Smooth muscle cell (in vitro differentiated cells): Measurements from ENCODE around the gene TBC1D5. TPM values are rescaled to one million over a fixed set of nuclear protein-coding genes. Genes with fewer than 3 reads are reported as not detected.
A peak's percentile ranks its signal among the peaks of the same experiment; 100 is the strongest.

Source experiments
- DNase-seq: peaks from one replicate; lab custom pipeline; 2025; ENCODE audit not compliant: unreplicated experiment; lab: John Stamatoyannopoulos, UW
- H2AFZ ChIP-seq: fragments of 200-600 bp; sonication (generic); 2 replicates; pipeline ENCODE4 v1.6.0; 2016; ENCODE audit warnings: antibody characterized with exemption, low read depth, mild to moderate bottlenecking
- H3F3A ChIP-seq: fragments of 200-600 bp; sonication (generic); 2 replicates; pipeline ENCODE4 v1.6.0; 2017; ENCODE audit warnings: antibody characterized with exemption, low read depth
- H3K27ac ChIP-seq: fragments of 200-600 bp; sonication (generic); 2 replicates; pipeline ENCODE4 v1.5.1; 2016; ENCODE audit warnings: low read depth, mild to moderate bottlenecking
- H3K27me3 ChIP-seq: fragments of 200-600 bp; sonication (generic); 2 replicates; pipeline ENCODE4 v1.6.1; 2016; ENCODE audit warnings: low read depth, mild to moderate bottlenecking
- H3K36me3 ChIP-seq: fragments of 200-600 bp; sonication (generic); 2 replicates; pipeline ENCODE4 v1.5.1; 2016; ENCODE audit warnings: low read depth
- H3K4me1 ChIP-seq: fragments of 200-600 bp; sonication (generic); 2 replicates; pipeline ENCODE4 v1.5.1; 2016; ENCODE audit warnings: low read depth
- H3K4me2 ChIP-seq: fragments of 200-600 bp; sonication (generic); 2 replicates; pipeline ENCODE4 v1.6.0; 2016; ENCODE audit warnings: mild to moderate bottlenecking
- H3K4me3 ChIP-seq: fragments of 200-600 bp; sonication (generic); 2 replicates; pipeline ENCODE4 v1.5.1; 2016; ENCODE audit warnings: mild to moderate bottlenecking
- H3K79me2 ChIP-seq: fragments of 200-600 bp; sonication (generic); 2 replicates; pipeline ENCODE4 v1.6.0; 2016; ENCODE audit warnings: low read depth, mild to moderate bottlenecking
- H3K9ac ChIP-seq: fragments of 200-600 bp; sonication (generic); 2 replicates; pipeline ENCODE4 v1.6.0; 2016; ENCODE audit warnings: low read depth
- H3K9me3 ChIP-seq: fragments of 200-600 bp; sonication (generic); replicated peaks from 2 replicates; pipeline ENCODE4 v1.5.1; 2016; ENCODE audit warnings: low read depth
- H4K20me1 ChIP-seq: fragments of 200-600 bp; sonication (generic); 2 replicates; pipeline ENCODE4 v1.6.0; 2016; ENCODE audit warnings: low read depth
- WGBS: methylation state at CpG from one replicate; pipeline ENCODE4 v1.1.7; 2016; ENCODE audit warnings: low lambda C conversion rate; 5-methylcytosine and 5-hydroxymethylcytosine counted together
- polyA plus RNA-seq: library from polyadenylated mRNA; unstranded; fragments of >200 nt; fragmentation: Nextera tagmentation; extraction: Ambion mirVana; gene quantifications from 2 replicates; pipeline ENCODE4 v1.2.1, GENCODE V29; 2016
- total RNA-seq: library from RNA; depleted of rRNA; stranded (reverse); fragments of >200 nt; gene quantifications from 2 replicates; pipeline ENCODE4 v1.2.3, GENCODE V29; 2014
- TF ChIP-seq, protein P1 (sequence below): fragments of 200-600 bp; sonication (generic); IDR thresholded peaks from 2 replicates; pipeline ENCODE4 v1.5.1; 2017; ENCODE audit warnings: borderline replicate concordance, mild to moderate bottlenecking, antibody characterized with exemption; ENCODE audit not compliant: insufficient read depth, poor library complexity, severe bottlenecking

Gene TBC1D5
- total and polyA plus RNA-seq, 2 experiments from 2014 or later = 14.6 to 35.3 TPM

DNA sequence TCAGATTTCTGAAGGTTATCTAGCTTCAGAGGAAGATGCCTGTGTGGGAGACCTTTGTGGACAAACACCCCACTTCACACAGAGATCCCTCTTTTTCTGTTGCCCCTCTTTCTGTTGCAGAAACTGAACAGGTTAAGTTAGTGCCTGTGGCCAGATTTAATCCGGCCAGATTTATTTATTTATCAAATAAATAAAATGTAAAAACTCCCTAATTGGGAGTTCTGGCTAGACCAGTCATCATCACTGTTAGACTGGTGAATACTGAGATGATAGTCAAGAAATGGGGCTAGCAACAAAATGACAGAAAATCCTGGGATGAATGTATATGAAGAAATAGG is 1.2 kb upstream of the TBC1D5 start:
- H3K27ac ChIP-seq = no peak overlapping the region

DNA sequence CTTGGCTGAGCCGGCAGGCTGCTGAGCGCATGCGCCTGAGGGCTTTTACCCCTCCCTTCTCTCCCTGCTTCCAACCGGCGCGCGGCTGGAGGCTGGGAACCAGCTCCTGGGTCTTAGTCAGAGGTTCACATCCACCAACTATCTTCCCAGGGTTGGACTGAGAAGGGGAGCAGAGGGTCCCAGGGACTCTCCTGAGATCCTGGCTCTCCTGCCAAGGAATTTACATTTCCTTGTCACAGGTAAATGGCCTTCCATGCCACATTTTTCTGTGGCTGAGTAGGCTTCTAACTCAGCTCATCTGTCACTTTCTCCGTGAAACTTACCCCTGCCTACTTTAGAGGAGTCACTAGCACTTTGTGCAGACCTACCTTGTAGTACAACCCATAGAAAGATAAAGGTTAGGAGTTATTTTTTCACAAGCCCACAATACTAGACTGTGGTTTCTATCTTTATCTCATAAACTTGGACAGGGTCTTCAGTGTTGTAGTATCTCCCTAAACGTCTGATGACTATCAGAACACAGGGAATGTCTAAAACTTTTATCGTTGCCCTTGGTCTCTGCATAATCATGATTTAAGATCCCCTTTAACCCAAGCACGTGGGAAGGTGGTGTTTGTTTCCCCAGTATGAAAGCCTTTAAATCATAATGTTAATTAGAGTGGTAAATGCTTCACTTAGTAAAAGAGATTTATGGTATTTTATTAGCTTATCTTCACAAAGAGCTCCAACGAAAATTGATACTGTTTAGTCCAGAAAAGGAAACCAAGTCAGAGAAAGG is 638 bp upstream of the TBC1D5 start:
- Histone ChIP-seq H3K9ac (no peak overlapping the region), H3K27ac (peak overlapping the region; percentile 86), H3K4me3 (peak overlapping the region; percentile 82), H3K79me2 (peaks cover 28% of the 10 kb centered on the region), H4K20me1 (peaks cover under 1% of the 10 kb centered on the region), H3K36me3 (no peaks in the 10 kb centered on the region), H3K4me1 (peaks cover 14% of the 10 kb centered on the region), H2AFZ (peak overlapping the region; percentile 65), H3F3A (peaks cover 11% of the 10 kb centered on the region), H3K27me3 (no peaks in the 10 kb centered on the region), H3K9me3 (no peaks in the 10 kb centered on the region), H3K4me2 (peak overlapping the region; percentile 93)
- 6% methylated on average over 12 of the region's 12 CpGs for WGBS
- TF ChIP-seq, protein P1, sequence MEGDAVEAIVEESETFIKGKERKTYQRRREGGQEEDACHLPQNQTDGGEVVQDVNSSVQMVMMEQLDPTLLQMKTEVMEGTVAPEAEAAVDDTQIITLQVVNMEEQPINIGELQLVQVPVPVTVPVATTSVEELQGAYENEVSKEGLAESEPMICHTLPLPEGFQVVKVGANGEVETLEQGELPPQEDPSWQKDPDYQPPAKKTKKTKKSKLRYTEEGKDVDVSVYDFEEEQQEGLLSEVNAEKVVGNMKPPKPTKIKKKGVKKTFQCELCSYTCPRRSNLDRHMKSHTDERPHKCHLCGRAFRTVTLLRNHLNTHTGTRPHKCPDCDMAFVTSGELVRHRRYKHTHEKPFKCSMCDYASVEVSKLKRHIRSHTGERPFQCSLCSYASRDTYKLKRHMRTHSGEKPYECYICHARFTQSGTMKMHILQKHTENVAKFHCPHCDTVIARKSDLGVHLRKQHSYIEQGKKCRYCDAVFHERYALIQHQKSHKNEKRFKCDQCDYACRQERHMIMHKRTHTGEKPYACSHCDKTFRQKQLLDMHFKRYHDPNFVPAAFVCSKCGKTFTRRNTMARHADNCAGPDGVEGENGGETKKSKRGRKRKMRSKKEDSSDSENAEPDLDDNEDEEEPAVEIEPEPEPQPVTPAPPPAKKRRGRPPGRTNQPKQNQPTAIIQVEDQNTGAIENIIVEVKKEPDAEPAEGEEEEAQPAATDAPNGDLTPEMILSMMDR = no peak
- no peak for DNase-seq

More for the DNA sequence above, 1.2 kb upstream of the TBC1D5 start:
- Histone ChIP-seq H3K4me3 (peak overlapping the region; percentile 82), H3K27me3 (no peaks in the 10 kb centered on the region), H3K4me1 (peaks cover 14% of the 10 kb centered on the region), H3K9ac (no peak overlapping the region), H4K20me1 (no peaks in the 10 kb centered on the region), H3K9me3 (no peaks in the 10 kb centered on the region), H3F3A (peaks cover 11% of the 10 kb centered on the region), H3K79me2 (peaks cover 22% of the 10 kb centered on the region), H3K36me3 (no peaks in the 10 kb centered on the region), H2AFZ (peak overlapping the region; percentile 65), H3K4me2 (no peak overlapping the region)
- 83% methylated on average over 1 of the region's 1 CpG for WGBS
- TF ChIP-seq, protein P1 = no peak
- no peak for DNase-seq

DNA sequence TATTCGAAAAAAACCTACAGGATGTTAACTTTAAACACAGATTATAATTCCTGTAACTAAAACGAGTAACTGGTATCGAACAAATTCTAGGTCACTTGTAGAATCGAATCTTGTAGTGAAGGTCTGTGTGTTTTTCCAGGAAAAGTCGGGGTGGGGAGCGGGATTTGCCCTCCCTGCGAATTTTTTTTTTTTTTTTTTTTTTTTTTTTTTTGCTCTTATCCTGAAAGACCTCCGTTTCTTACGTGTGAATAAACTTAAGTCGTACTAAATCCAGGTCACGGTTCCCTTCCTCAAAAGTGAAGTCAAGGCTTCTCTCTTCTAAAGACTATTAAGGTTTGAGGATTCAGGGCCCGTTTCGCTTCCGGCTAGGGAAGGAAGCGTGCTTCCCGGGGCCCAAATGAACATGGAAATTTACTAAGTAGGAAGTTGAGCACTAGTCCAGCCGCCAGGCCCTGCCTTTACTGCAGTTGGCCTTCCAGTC is 770 bp downstream of the TBC1D5 start:
- Histone ChIP-seq H3K9ac (peak overlapping the region; percentile 65), H3K4me3 (peak overlapping the region; percentile 82), H3K4me1 (peaks cover 14% of the 10 kb centered on the region), H3K27me3 (no peaks in the 10 kb centered on the region), H3K79me2 (peaks cover 39% of the 10 kb centered on the region), H3K36me3 (no peaks in the 10 kb centered on the region), H3F3A (peaks cover 11% of the 10 kb centered on the region), H4K20me1 (peaks cover 11% of the 10 kb centered on the region), H2AFZ (peak overlapping the region; percentile 93), H3K9me3 (no peaks in the 10 kb centered on the region), H3K27ac (peak overlapping the region; percentile 86), H3K4me2 (peak overlapping the region; percentile 93)
- WGBS = 6% methylated on average over 17 of the region's 17 CpGs
- TF ChIP-seq, protein P1 = no peak
- no peak for DNase-seq
